Glutamatergic neuron (in vitro differentiated cells): ENCODE measurements around the gene GRB10. TPM values are rescaled to one million over a fixed set of nuclear protein-coding genes. Genes with fewer than 3 reads are reported as not detected.

ENCODE experiments used
- DNase-seq: peaks from one replicate; pipeline ENCODE4 v3.0.0; 2022
- H3K27ac Mint-ChIP-seq: one replicate; pipeline ENCODE4 v1.8.0; 2020; ENCODE audit warnings: mild to moderate bottlenecking, mixed read lengths, inconsistent platforms; ENCODE audit not compliant: unreplicated experiment
- H3K27me3 Mint-ChIP-seq: one replicate; pipeline ENCODE4 v1.8.0; 2020; ENCODE audit warnings: mild to moderate bottlenecking, moderate library complexity, mixed read lengths, inconsistent platforms; ENCODE audit not compliant: unreplicated experiment
- H3K36me3 Mint-ChIP-seq: one replicate; pipeline ENCODE4 v1.8.0; 2020; ENCODE audit warnings: mild to moderate bottlenecking, mixed read lengths, inconsistent platforms; ENCODE audit not compliant: unreplicated experiment
- H3K4me1 Mint-ChIP-seq: one replicate; pipeline ENCODE4 v1.8.0; 2020; ENCODE audit warnings: mild to moderate bottlenecking, low read depth, mixed read lengths, inconsistent platforms; ENCODE audit not compliant: unreplicated experiment
- H3K4me3 Mint-ChIP-seq: one replicate; pipeline ENCODE4 v1.8.0; 2020; ENCODE audit warnings: mild to moderate bottlenecking, mixed read lengths, inconsistent platforms; ENCODE audit not compliant: unreplicated experiment
- H3K9me3 Mint-ChIP-seq: one replicate; pipeline ENCODE4 v1.8.0; 2020; ENCODE audit warnings: mild to moderate bottlenecking, moderate library complexity, mixed read lengths, inconsistent platforms; ENCODE audit not compliant: unreplicated experiment
- total RNA-seq: library from RNA; stranded (reverse); fragmentation: NEBNext Ultra II Directional; extraction: Animal tissue kit (Norgen Biotek cat#: 25700); gene quantifications from one replicate; pipeline ENCODE4 v1.2.1, GENCODE V29; 2021; ENCODE audit not compliant: unreplicated experiment
- TF ChIP-seq, protein P1 (sequence below): fragments of 200-600 bp; sonication (generic); IDR thresholded peaks from one replicate; pipeline ENCODE4 v1.5.0; 2021; ENCODE audit not compliant: partially characterized antibody, unreplicated experiment

Gene GRB10
- total RNA-seq, 1 donor from 2014 or later = 182 TPM

DNA sequence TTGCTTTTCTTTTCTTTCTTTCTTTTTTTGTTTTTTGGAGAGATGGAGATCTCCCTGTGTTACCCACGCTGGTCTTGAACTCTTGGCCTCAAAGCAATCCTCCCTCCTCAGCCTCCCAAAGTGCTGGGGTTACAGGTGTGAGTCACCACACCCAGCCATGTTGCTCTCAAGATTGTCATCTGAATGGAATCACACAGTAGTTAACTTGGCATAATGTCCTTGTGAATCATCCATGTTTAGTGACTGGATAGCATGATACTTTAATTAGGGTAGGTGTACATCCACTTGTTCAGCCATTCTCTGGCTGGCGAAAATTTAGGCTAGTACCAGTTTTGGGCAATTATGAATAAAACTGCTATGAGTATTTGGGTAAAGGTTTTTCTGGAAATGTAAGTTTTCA is 15.4 kb upstream of the GRB10 start:
- TF ChIP-seq, protein P1, sequence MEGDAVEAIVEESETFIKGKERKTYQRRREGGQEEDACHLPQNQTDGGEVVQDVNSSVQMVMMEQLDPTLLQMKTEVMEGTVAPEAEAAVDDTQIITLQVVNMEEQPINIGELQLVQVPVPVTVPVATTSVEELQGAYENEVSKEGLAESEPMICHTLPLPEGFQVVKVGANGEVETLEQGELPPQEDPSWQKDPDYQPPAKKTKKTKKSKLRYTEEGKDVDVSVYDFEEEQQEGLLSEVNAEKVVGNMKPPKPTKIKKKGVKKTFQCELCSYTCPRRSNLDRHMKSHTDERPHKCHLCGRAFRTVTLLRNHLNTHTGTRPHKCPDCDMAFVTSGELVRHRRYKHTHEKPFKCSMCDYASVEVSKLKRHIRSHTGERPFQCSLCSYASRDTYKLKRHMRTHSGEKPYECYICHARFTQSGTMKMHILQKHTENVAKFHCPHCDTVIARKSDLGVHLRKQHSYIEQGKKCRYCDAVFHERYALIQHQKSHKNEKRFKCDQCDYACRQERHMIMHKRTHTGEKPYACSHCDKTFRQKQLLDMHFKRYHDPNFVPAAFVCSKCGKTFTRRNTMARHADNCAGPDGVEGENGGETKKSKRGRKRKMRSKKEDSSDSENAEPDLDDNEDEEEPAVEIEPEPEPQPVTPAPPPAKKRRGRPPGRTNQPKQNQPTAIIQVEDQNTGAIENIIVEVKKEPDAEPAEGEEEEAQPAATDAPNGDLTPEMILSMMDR = no peak
- peaks cover 11% of the 10 kb centered on the region for H3K9me3 Mint-ChIP-seq
- H3K27me3 Mint-ChIP-seq = peaks cover 3% of the 10 kb centered on the region
- DNase-seq = no peak
- peaks cover 4% of the 10 kb centered on the region for H3K36me3 Mint-ChIP-seq
- H3K4me3 Mint-ChIP-seq = no peak overlapping the region
- no peaks in the 10 kb centered on the region for H3K4me1 Mint-ChIP-seq
- H3K27ac Mint-ChIP-seq = no peak overlapping the region

DNA sequence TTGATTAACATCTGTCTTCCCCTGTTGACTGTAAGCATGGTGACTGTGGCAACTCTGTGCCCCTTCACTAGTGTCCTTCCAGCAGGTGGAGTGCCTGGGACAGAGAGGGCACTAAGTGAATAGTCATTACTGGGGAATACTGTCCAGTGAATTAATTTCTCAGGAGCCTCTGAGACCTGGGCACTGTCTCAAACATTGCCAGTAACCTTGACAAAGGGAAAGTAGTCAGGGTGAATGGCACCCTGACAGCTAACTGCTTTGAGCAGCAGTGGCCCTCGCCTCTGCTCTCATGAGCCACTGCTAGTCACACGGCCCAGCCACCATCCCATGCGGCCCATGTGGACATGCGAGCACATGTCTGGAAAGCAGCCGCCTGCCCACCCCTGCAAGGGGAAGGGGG is 13.1 kb upstream of the GRB10 start:
- peaks cover 7% of the 10 kb centered on the region for H3K4me1 Mint-ChIP-seq
- no peak overlapping the region for H3K4me3 Mint-ChIP-seq
- no peak overlapping the region for H3K27ac Mint-ChIP-seq
- TF ChIP-seq, protein P1 = no peak
- peaks cover 6% of the 10 kb centered on the region for H3K27me3 Mint-ChIP-seq
- H3K9me3 Mint-ChIP-seq = peaks cover 14% of the 10 kb centered on the region
- DNase-seq = no peak
- H3K36me3 Mint-ChIP-seq = peaks cover 4% of the 10 kb centered on the region

DNA sequence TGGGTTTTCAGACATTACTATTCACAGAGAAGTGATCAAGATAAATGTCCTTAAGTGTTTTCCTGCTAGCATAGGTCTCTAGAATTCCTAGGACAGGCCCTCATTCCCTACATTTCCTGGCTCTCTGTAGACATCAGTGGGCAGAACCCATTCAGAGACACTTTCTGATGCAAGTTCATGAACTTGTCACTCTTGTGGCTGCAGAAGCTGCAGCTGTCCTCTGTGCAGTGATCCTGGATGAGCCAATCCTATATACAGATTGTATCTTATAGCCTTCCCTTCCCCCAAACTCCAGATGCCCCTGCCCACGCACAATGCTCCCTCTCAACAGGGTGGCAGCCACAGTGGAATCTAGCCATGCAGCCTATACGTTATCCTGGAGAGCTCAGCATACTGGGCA is 12.6 kb upstream of the GRB10 start:
- H3K27ac Mint-ChIP-seq = no peak overlapping the region
- no peak overlapping the region for H3K4me3 Mint-ChIP-seq
- TF ChIP-seq, protein P1 = no peak
- H3K36me3 Mint-ChIP-seq = peaks cover 4% of the 10 kb centered on the region
- peaks cover 13% of the 10 kb centered on the region for H3K4me1 Mint-ChIP-seq
- peaks cover 14% of the 10 kb centered on the region for H3K9me3 Mint-ChIP-seq
- H3K27me3 Mint-ChIP-seq = peaks cover 6% of the 10 kb centered on the region
- DNase-seq = no peak

DNA sequence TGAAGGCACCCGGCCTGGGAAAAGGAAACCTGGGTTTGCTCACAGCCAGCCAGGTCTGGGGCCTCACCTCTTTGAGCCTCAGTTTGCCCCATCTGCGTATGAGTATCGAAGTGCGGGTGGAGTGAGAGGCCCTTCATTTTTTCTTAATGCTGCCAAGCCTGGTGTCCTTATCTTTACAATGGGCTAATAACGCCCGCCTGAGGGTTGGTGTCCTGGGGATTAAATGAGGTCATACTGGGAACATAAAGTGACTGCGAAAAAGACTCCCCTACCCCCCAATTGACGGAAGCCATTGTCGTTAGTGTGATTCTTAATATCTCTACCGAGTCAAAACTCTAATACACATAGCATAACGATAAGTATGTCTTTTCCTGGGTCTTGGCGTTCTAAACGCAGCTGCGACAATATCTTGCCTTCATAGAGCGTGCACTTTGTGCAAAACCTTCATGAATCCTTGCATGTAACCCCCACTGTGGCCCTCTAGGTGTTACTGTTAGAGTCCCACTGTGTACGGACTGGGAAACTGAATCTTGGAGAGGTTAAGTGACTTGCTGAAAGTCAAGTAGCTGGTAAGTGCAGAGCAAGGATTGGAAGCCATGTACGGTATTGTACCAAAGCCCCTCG is 11.4 kb upstream of the GRB10 start:
- H3K9me3 Mint-ChIP-seq = peaks cover 14% of the 10 kb centered on the region
- H3K4me3 Mint-ChIP-seq = peak overlapping the region; percentile 74
- H3K27ac Mint-ChIP-seq = peak overlapping the region; percentile 64
- no peak for DNase-seq
- peaks cover 6% of the 10 kb centered on the region for H3K27me3 Mint-ChIP-seq
- peaks cover 4% of the 10 kb centered on the region for H3K36me3 Mint-ChIP-seq
- peaks cover 15% of the 10 kb centered on the region for H3K4me1 Mint-ChIP-seq
- TF ChIP-seq, protein P1 = no peak

DNA sequence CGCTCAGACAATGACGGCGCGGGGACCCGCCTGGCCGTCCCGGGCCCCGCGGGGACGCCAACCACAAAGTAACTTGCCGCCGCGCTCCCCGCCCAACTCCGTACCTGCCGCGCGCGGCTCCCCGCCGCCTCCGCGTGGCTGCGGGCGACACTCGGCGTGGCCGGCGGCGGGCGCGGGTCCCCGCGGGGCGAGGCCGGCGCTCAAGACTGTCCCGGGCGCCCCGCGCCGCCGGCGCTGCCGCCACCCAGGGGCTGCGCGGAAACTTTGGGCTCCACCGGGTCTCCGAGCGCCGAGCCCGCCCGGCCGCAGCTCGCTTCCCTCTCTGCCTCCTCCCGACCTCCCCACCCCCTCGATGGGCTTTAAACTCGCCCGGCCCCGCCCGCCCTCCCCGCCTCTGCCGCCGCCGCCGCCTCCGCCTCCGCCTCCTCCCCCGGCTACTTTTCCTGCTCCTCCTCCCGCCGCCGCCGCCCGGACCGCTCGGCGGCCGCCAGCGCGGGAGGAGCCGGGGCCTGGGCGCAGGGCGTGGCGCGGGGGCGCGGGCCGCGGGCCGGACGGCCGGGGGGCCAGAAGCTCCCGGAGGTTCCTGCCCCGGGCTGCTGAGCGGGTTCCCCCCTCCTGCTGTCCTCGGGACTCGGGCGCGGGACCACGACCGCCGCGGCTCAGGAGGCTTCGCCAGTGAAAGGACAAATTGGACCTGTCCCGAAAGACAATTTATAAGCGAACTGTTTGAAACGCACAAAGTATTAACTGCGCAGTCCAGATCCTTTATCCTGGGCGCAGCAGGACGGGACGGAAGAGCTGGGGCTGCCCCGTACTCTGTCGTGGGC is 10.6 kb upstream of the GRB10 start:
- peak overlapping the region; percentile 74 for H3K4me3 Mint-ChIP-seq
- TF ChIP-seq, protein P1 = no peak
- H3K36me3 Mint-ChIP-seq = no peaks in the 10 kb centered on the region
- H3K27me3 Mint-ChIP-seq = peaks cover 3% of the 10 kb centered on the region
- H3K9me3 Mint-ChIP-seq = peaks cover 11% of the 10 kb centered on the region
- no peak overlapping the region for H3K27ac Mint-ChIP-seq
- peak; percentile 70 for DNase-seq
- H3K4me1 Mint-ChIP-seq = peaks cover 15% of the 10 kb centered on the region
